CD14-positive monocyte (primary cell): ENCODE results near the gene TNFRSF19. TPM values are rescaled to one million over a fixed set of nuclear protein-coding genes. Genes with fewer than 3 reads are reported as not detected.

Experiments
- DNase-seq, 3 donors: peaks; one replicate each; pipeline ENCODE4 v3.0.0-alpha.2; 2011 to 2022
- H2AFZ ChIP-seq: 2 replicates; pipeline ENCODE4 v1.6.0; 2012; ENCODE audit warnings: mild to moderate bottlenecking, low read depth, low read length, inconsistent platforms; ENCODE audit not compliant: insufficient read depth, poor library complexity, severe bottlenecking
- H3K27ac ChIP-seq, 2 donors: 1 replicate in 1 of 2; 2 replicates in 1 of 2; pipeline ENCODE4 v1.5.1; 2012 to 2013; ENCODE audit warnings: low read length in 2 of 2, control low read depth in 1 of 2, inconsistent platforms in 1 of 2, low read depth in 1 of 2, mild to moderate bottlenecking in 1 of 2
- H3K27me3 ChIP-seq, 2 donors: one replicate each; pipeline versions ENCODE4 v1.6.0 to v1.6.1; 2011 to 2013; ENCODE audit warnings: low read length in 2 of 2; ENCODE audit not compliant: control insufficient read depth in 2 of 2, insufficient read depth in 2 of 2
- H3K36me3 ChIP-seq, 2 donors: replicated peaks in 1 of 2; 1 replicate in 1 of 2; 2 replicates in 1 of 2; pipeline versions ENCODE4 v1.5.1 to v1.6.1; 2012 to 2013; ENCODE audit warnings: low read length in 2 of 2, control low read depth in 1 of 2, inconsistent platforms in 1 of 2, mild to moderate bottlenecking in 1 of 2; ENCODE audit not compliant: insufficient read depth in 2 of 2, control insufficient read depth in 1 of 2
- H3K4me1 ChIP-seq, 2 donors: 1 replicate in 1 of 2; 2 replicates in 1 of 2; pipeline versions ENCODE4 v1.5.1 to v1.6.1; 2012 to 2013; ENCODE audit warnings: low read length in 2 of 2, control low read depth in 1 of 2, inconsistent platforms in 1 of 2, mild to moderate bottlenecking in 1 of 2, moderate library complexity in 1 of 2; ENCODE audit not compliant: insufficient read depth in 2 of 2, control insufficient read depth in 1 of 2
- H3K4me2 ChIP-seq: replicated peaks from 2 replicates; pipeline ENCODE3; 2012; ENCODE audit warnings: low read length, moderate library complexity, mild to moderate bottlenecking; ENCODE audit not compliant: poor library complexity, severe bottlenecking; ENCODE audit errors: extremely low read depth
- H3K4me3 ChIP-seq, 3 experiments: fragments of 200-600 bp in 1 of 3; sonication (generic) in 1 of 3; replicated peaks in 1 of 3; 1 replicate in 2 of 3; 2 replicates in 1 of 3; pipeline ENCODE4 v1.5.1; 2011 to 2013; ENCODE audit warnings: low read length in 3 of 3, mild to moderate bottlenecking in 3 of 3, control low read depth in 2 of 3, low read depth in 2 of 3, inconsistent platforms in 1 of 3, moderate library complexity in 1 of 3
- H3K79me2 ChIP-seq: 2 replicates; pipeline ENCODE4 v1.6.0; 2012; ENCODE audit warnings: mild to moderate bottlenecking, control low read depth, inconsistent platforms, low read length, moderate library complexity; ENCODE audit not compliant: insufficient read depth
- H3K9ac ChIP-seq: 2 replicates; pipeline ENCODE4 v1.6.0; 2017; ENCODE audit warnings: low read length, mild to moderate bottlenecking; ENCODE audit not compliant: insufficient read depth, poor library complexity, severe bottlenecking
- H3K9me3 ChIP-seq, 2 donors: replicated peaks in 1 of 2; 1 replicate in 1 of 2; 2 replicates in 1 of 2; pipeline versions ENCODE4 v1.5.1 to v1.6.1; 2012 to 2013; ENCODE audit warnings: low read length in 2 of 2, control low read depth in 1 of 2; ENCODE audit not compliant: control insufficient read depth in 1 of 2, insufficient read depth in 1 of 2
- H4K20me1 ChIP-seq: 2 replicates; pipeline ENCODE4 v1.6.0; 2012; ENCODE audit warnings: mild to moderate bottlenecking, low read length, control low read depth, moderate library complexity; ENCODE audit not compliant: insufficient read depth
- H3K27ac Mint-ChIP-seq, 7 donors: one replicate each; pipeline ENCODE4 v1.8.0; 2020; ENCODE audit warnings: mild to moderate bottlenecking in 7 of 7, mixed read lengths in 7 of 7, moderate library complexity in 6 of 7, inconsistent platforms in 2 of 7
- H3K27me3 Mint-ChIP-seq, 3 donors: one replicate each; pipeline ENCODE4 v1.8.0; 2021 to 2022; ENCODE audit warnings: low read depth in 3 of 3, mild to moderate bottlenecking in 3 of 3, mixed read lengths in 3 of 3, moderate library complexity in 3 of 3, inconsistent platforms in 1 of 3
- H3K36me3 Mint-ChIP-seq, 2 donors: one replicate each; pipeline ENCODE4 v1.8.0; 2020; ENCODE audit warnings: mixed read lengths in 2 of 2, inconsistent platforms in 1 of 2, mild to moderate bottlenecking in 1 of 2
- H3K4me1 Mint-ChIP-seq: one replicate; pipeline ENCODE4 v1.8.0; 2020; ENCODE audit warnings: mild to moderate bottlenecking, mixed read lengths
- H3K4me3 Mint-ChIP-seq, 2 donors: one replicate each; pipeline ENCODE4 v1.8.0; 2020; ENCODE audit warnings: mild to moderate bottlenecking in 2 of 2, mixed read lengths in 2 of 2, moderate library complexity in 1 of 2
- H3K9me3 Mint-ChIP-seq, 7 donors: one replicate each; pipeline ENCODE4 v1.8.0; 2020 to 2022; ENCODE audit warnings: mixed read lengths in 7 of 7, mild to moderate bottlenecking in 6 of 7, moderate library complexity in 6 of 7, inconsistent platforms in 2 of 7
- CTCF ChIP-seq: fragments of 200-600 bp; IDR thresholded peaks from one replicate; pipeline ENCODE4 v1.8.0; 2022; ENCODE audit warnings: antibody characterized with exemption, mild to moderate bottlenecking
- WGBS: methylation state at CpG from one replicate; pipeline ENCODE4 v1.1.5; 2013; ENCODE audit warnings: missing lambda C conversion rate; ENCODE audit not compliant: insufficient coverage; 5-methylcytosine and 5-hydroxymethylcytosine counted together
- intact Hi-C, 2 donors: fragments of 100-400 bp; cut with micrococcal nuclease; formaldehyde crosslinking; loops; one replicate each; pipeline versions ENCODE4 v1.15.0 to v1.15.1; 2023
- polyA plus RNA-seq, 3 donors: library from polyadenylated mRNA; depleted of rRNA in 1 of 3; unstranded in 2 of 3; stranded (reverse) in 1 of 3; fragments of 300-500 nt in 2 of 3; fragments of >200 nt in 1 of 3; fragmentation: Illumina TruSeq in 2 of 3; gene quantifications; 1 replicate in 2 of 3; 2 replicates in 1 of 3; pipeline ENCODE4 v1.2.3, GENCODE V29; 2012 to 2021

The TNFRSF19 gene
- polyA plus RNA-seq, 3 donors = 0.11 TPM; not detected in 2

GRCh38 chr13:23654111-23655110 is 84.2 kb downstream of the TNFRSF19 start:
- H3K36me3 Mint-ChIP-seq = no peaks in the 10 kb centered on the region
- H3K4me1 ChIP-seq = no peaks in the 10 kb centered on the region
- no peaks in the 10 kb centered on the region for H3K27me3 Mint-ChIP-seq
- H3K4me3 Mint-ChIP-seq = no peak overlapping the region
- no peak overlapping the region for H3K4me3 ChIP-seq
- H4K20me1 ChIP-seq = no peaks in the 10 kb centered on the region
- no peaks in the 10 kb centered on the region for H3K9me3 ChIP-seq
- WGBS = 95% methylated on average over 8 of the region's 11 CpGs
- DNase-seq = no peak
- H3K79me2 ChIP-seq = no peaks in the 10 kb centered on the region
- no peak overlapping the region for H2AFZ ChIP-seq
- peaks cover 0 to under 1% (median 0%) of the 10 kb centered on the region in 7 donors for H3K9me3 Mint-ChIP-seq
- intact Hi-C loops = no loop called here
- H3K27ac Mint-ChIP-seq = no peak overlapping the region
- no peaks in the 10 kb centered on the region for H3K27me3 ChIP-seq
- H3K4me1 Mint-ChIP-seq = peaks cover 4% of the 10 kb centered on the region
- no peaks in the 10 kb centered on the region for H3K36me3 ChIP-seq
- no peak overlapping the region for H3K4me2 ChIP-seq
- H3K9ac ChIP-seq = no peak overlapping the region
- no peak for TF ChIP-seq CTCF
- no peak overlapping the region for H3K27ac ChIP-seq

GRCh38 chr13:23655321-23655720 is 85.1 kb downstream of the TNFRSF19 start:
- Mint-ChIP-seq H3K27me3 (no peaks in the 10 kb centered on the region), H3K4me1 (peaks cover 4% of the 10 kb centered on the region), H3K9me3 (no peaks in the 10 kb centered on the region), H3K4me3 (no peak overlapping the region), H3K36me3 (no peaks in the 10 kb centered on the region), H3K27ac (no peak overlapping the region)
- Histone ChIP-seq H3K4me1 (no peaks in the 10 kb centered on the region), H3K79me2 (no peaks in the 10 kb centered on the region), H3K9me3 (no peaks in the 10 kb centered on the region), H3K27ac (no peak overlapping the region), H3K4me3 (no peak overlapping the region), H3K36me3 (no peaks in the 10 kb centered on the region), H4K20me1 (no peaks in the 10 kb centered on the region), H3K9ac (no peak overlapping the region), H3K27me3 (no peaks in the 10 kb centered on the region), H3K4me2 (no peak overlapping the region), H2AFZ (no peak overlapping the region)
- WGBS = no CpG with 5 or more reads among the region's 3 CpGs
- no peak for TF ChIP-seq CTCF
- intact Hi-C loops = no loop called here
- DNase-seq = no peak
